ENCODE results near the gene FRMD8.

FRMD8 gene, protein sequence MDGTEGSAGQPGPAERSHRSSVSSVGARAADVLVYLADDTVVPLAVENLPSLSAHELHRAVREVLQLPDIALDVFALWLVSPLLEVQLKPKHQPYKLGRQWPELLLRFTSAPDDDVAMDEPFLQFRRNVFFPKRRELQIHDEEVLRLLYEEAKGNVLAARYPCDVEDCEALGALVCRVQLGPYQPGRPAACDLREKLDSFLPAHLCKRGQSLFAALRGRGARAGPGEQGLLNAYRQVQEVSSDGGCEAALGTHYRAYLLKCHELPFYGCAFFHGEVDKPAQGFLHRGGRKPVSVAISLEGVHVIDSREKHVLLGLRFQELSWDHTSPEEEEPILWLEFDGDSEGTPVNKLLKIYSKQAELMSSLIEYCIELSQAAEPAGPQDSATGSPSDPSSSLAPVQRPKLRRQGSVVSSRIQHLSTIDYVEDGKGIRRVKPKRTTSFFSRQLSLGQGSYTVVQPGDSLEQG

DNA sequence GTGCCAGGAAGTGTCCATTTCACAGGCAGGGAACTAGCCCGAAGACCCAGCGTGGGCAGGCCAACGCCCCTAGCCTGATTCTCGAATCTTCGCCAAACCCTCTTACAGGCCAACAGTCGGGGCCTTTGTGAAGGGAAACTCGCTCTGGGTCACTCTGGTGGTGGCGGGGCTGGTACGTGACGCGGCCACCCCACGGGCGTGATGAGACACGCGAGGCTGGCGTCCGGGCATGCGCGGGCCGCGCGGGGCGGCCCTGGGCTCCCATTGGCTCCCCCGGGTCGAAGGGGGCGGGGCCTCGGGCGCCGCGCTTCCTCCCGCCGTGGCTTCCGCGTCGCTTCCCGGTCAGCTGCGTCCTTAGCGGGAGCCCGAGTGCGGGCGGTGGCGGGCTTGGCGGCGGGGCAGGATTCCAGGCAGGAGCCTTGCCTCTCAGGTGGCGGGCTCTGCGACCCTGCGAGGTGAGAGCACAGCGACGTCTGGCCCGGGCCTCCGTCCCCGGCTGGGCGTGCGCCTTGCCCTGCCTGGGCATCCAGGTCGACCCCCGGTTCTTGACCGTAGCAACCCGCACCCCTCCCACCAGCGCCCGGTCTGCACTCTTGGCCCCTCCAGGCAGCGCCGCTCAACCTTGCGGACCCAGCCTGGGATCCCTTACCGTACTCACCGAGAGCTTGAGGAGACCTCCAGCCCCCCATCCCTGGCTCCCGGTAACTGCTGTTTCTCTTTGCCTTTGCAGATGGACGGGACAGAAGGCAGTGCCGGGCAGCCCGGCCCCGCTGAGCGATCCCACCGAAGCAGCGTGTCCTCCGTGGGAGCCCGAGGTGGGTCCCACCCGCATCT lies at the start of gene FRMD8:
FRMD8 (plus strand) TSS at position 331 of the 834 bp plus-strand sequence; CDS start at position 731, 400 bp downstream.
- TF ChIP-seq, protein P1, sequence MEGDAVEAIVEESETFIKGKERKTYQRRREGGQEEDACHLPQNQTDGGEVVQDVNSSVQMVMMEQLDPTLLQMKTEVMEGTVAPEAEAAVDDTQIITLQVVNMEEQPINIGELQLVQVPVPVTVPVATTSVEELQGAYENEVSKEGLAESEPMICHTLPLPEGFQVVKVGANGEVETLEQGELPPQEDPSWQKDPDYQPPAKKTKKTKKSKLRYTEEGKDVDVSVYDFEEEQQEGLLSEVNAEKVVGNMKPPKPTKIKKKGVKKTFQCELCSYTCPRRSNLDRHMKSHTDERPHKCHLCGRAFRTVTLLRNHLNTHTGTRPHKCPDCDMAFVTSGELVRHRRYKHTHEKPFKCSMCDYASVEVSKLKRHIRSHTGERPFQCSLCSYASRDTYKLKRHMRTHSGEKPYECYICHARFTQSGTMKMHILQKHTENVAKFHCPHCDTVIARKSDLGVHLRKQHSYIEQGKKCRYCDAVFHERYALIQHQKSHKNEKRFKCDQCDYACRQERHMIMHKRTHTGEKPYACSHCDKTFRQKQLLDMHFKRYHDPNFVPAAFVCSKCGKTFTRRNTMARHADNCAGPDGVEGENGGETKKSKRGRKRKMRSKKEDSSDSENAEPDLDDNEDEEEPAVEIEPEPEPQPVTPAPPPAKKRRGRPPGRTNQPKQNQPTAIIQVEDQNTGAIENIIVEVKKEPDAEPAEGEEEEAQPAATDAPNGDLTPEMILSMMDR (IDR thresholded peaks at IDR 0.05; ENCODE audit: extremely low read depth, insufficient read depth, missing control alignments): no peak
- peak; percentile 95 for DNase-seq (ENCODE audit: low spot score)
- in situ Hi-C loops (cut with MboI; ENCODE audit: low pct_unique_long_range_greater_than_20kb, low sequenced_read_pairs, unreplicated experiment): no loop called here

DNA sequence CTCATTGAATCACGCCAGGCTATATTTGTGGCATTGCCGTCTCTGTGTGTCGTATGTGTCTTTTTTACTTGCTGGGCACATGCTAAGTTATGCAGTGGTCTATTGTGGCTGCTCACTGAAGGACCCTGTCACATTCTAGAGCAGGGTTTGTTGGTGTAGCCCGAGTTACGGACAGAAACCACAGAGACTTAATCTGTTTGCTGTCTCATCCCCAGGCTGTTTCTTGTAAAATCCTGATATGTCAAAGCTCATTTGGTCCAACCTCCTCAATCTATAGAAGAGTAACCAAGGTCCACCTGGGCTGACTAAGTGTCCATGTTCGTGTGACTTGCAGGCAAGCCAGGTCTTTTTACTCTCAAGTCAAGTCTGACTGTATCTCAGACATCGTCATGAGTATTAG lies 47.8 kb upstream of the FRMD8 start:
- DNase-seq (ENCODE audit: low spot score): no peak
- in situ Hi-C loops (cut with MboI; ENCODE audit: low pct_unique_long_range_greater_than_20kb, low sequenced_read_pairs, unreplicated experiment): no loop called here
- TF ChIP-seq, protein P1 (IDR thresholded peaks at IDR 0.05; ENCODE audit: extremely low read depth, insufficient read depth, missing control alignments): no peak

DNA sequence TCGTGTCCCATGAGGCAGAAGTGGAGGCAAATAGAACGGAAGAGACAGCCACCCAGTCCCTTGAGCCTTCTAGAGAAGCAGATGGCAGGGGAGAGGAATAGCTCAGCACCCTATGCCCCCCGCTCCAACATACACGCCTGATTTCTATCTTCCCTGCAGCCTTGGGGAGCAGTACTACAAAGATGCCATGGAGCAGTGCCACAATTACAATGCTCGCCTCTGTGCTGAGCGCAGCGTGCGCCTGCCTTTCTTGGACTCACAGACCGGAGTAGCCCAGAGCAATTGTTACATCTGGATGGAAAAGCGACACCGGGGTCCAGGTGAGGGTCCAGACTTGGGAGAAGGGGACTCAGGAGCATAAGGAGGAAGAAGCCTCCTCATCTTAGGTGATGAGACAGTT lies 46.2 kb upstream of the FRMD8 start:
- no peak for DNase-seq (ENCODE audit: low spot score)
- TF ChIP-seq, protein P1 (IDR thresholded peaks at IDR 0.05; ENCODE audit: extremely low read depth, insufficient read depth, missing control alignments): no peak
- in situ Hi-C loops (cut with MboI; ENCODE audit: low pct_unique_long_range_greater_than_20kb, low sequenced_read_pairs, unreplicated experiment): no loop called here

DNA sequence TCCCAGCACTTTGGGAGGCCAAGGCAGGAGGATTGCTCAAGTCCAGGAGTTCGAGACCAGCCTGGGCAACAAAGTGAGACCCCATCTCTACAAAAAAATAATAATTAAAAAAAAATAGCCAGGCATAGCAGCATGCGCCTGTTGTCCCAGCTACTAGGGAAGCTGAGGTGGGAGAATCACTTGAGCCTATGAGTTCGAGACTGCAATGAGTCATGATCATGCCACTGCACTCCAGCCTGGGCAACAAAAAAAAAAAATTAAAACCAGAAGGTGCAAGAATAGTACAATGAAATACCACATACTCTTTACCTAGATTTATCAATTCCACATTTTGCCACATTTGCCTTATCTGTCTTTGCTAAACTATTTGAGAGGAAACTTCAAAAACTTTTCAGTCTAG lies 44.6 kb upstream of the FRMD8 start:
- no peak for DNase-seq (ENCODE audit: low spot score)
- in situ Hi-C loops (cut with MboI; ENCODE audit: low pct_unique_long_range_greater_than_20kb, low sequenced_read_pairs, unreplicated experiment): no loop called here
- TF ChIP-seq, protein P1 (IDR thresholded peaks at IDR 0.05; ENCODE audit: extremely low read depth, insufficient read depth, missing control alignments): no peak

DNA sequence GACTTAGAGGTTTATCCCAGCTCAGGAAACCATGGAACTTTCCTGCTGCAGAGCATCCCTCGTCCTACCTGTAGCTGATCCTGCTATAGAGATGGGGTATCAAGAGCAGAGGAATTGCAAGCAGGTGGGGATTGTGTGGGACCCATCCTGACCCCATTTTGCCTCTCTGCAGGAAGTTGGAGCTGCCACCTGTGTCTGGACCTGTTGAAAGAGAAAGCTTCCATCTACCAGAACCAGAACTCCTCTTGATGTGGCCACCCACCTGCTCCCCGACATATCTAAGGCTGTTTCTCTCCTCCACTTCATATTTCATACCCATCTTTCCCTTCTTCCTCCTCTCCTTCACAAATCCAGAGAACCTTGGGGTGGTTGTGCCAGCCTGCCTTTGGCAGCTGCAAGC lies 34.9 kb upstream of the FRMD8 start:
- in situ Hi-C loops (cut with MboI; ENCODE audit: low pct_unique_long_range_greater_than_20kb, low sequenced_read_pairs, unreplicated experiment): no loop called here
- no peak for DNase-seq (ENCODE audit: low spot score)
- TF ChIP-seq, protein P1 (IDR thresholded peaks at IDR 0.05; ENCODE audit: extremely low read depth, insufficient read depth, missing control alignments): no peak

DNA sequence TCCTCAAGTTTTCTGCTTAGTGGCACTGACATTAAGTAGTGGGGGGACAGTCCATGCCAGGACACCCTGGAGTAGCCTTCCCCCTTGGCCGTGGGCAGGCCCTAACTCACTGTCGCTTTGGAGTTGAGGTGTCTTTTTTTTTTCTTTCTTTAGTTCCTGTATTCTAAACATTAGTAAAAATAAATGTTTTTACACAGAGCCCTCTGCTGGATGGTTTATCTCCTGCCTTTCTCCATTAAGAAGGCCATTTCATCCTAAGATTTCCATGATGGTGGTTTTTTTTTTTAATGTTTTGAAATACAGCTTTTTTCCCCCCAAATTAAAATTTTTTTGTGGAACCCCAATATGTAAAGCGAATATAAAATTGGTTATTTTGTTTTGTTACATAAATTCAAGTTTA lies 33.7 kb upstream of the FRMD8 start:
- DNase-seq (ENCODE audit: low spot score): no peak
- TF ChIP-seq, protein P1 (IDR thresholded peaks at IDR 0.05; ENCODE audit: extremely low read depth, insufficient read depth, missing control alignments): peak; percentile 37
- in situ Hi-C loops (cut with MboI; ENCODE audit: low pct_unique_long_range_greater_than_20kb, low sequenced_read_pairs, unreplicated experiment): no loop called here

Measured in GM13977 (cell line).